DOHH2 (cell line): ENCODE data around the gene PRDM16.

Source experiments
- EZH2phosphoT487 ChIP-seq: fragments of 200-600 bp; sonication (generic); IDR thresholded peaks from 2 replicates; pipeline ENCODE4 v1.6.1; 2017; ENCODE audit warnings: borderline replicate concordance, mild to moderate bottlenecking, antibody characterized with exemption, low read length, moderate library complexity, mixed read lengths
- TF ChIP-seq, protein P1 (sequence below): fragments of 200-600 bp; sonication (generic); IDR thresholded peaks from one replicate; pipeline ENCODE4 v1.5.1; 2014; ENCODE audit warnings: antibody characterized with exemption, mild to moderate bottlenecking, low read depth, low read length; ENCODE audit not compliant: poor library complexity, severe bottlenecking

GRCh38 chr1:3320246-3321152 is 251.5 kb downstream of the PRDM16 start:
- TF ChIP-seq EZH2phosphoT487, result no peak
- TF ChIP-seq, protein P1, sequence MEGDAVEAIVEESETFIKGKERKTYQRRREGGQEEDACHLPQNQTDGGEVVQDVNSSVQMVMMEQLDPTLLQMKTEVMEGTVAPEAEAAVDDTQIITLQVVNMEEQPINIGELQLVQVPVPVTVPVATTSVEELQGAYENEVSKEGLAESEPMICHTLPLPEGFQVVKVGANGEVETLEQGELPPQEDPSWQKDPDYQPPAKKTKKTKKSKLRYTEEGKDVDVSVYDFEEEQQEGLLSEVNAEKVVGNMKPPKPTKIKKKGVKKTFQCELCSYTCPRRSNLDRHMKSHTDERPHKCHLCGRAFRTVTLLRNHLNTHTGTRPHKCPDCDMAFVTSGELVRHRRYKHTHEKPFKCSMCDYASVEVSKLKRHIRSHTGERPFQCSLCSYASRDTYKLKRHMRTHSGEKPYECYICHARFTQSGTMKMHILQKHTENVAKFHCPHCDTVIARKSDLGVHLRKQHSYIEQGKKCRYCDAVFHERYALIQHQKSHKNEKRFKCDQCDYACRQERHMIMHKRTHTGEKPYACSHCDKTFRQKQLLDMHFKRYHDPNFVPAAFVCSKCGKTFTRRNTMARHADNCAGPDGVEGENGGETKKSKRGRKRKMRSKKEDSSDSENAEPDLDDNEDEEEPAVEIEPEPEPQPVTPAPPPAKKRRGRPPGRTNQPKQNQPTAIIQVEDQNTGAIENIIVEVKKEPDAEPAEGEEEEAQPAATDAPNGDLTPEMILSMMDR, result peak; percentile 36
